Measurements from ENCODE around the gene PCDH15. TPM values are rescaled to one million over a fixed set of nuclear protein-coding genes. Genes with fewer than 3 reads are reported as not detected.

Gene PCDH15
- total and polyA plus RNA-seq, 3 donors from 2014 or later = 1.7 to 3.2 (median 2.8) TPM

DNA sequence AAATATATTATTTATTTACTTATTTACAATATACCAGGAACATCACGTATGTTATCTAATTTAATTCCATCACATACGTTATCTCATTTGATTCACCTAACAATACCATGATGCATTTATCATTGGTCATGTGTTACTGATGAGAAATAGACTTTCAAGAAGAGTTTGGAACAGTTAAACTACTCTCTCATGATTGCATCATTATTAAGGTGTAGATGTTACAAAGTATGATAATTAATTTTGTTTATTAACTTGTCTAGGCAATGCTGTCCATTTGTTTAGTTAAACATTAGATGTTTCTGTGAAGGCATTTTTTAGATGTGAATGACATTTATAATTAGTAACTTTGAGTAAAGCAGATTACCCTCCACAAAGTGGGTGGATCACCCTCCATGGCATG, 32.0 kb upstream of the PCDH15 start:
- Histone ChIP-seq H3K4me3 (no peak overlapping the region), H3K36me3 (ENCODE audit: low read depth, missing control alignments) (no peaks in the 10 kb centered on the region), H3K9me3 (no peaks in the 10 kb centered on the region), H3K27ac (no peak overlapping the region), H3K4me1 (no peaks in the 10 kb centered on the region), H3K27me3 (no peaks in the 10 kb centered on the region)
- TF ChIP-seq, protein P1, sequence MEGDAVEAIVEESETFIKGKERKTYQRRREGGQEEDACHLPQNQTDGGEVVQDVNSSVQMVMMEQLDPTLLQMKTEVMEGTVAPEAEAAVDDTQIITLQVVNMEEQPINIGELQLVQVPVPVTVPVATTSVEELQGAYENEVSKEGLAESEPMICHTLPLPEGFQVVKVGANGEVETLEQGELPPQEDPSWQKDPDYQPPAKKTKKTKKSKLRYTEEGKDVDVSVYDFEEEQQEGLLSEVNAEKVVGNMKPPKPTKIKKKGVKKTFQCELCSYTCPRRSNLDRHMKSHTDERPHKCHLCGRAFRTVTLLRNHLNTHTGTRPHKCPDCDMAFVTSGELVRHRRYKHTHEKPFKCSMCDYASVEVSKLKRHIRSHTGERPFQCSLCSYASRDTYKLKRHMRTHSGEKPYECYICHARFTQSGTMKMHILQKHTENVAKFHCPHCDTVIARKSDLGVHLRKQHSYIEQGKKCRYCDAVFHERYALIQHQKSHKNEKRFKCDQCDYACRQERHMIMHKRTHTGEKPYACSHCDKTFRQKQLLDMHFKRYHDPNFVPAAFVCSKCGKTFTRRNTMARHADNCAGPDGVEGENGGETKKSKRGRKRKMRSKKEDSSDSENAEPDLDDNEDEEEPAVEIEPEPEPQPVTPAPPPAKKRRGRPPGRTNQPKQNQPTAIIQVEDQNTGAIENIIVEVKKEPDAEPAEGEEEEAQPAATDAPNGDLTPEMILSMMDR (IDR thresholded peaks at IDR 0.05) = no peak
- no peak for TF ChIP-seq POLR2A (IDR thresholded peaks at IDR 0.05)
- intact Hi-C loops (cut with DNase I; ENCODE audit: low total_unique reads) = no loop called here
- 45% methylated on average over 2 of the region's 2 CpGs for WGBS, 2 donors
- DNase-seq = no peak

DNA sequence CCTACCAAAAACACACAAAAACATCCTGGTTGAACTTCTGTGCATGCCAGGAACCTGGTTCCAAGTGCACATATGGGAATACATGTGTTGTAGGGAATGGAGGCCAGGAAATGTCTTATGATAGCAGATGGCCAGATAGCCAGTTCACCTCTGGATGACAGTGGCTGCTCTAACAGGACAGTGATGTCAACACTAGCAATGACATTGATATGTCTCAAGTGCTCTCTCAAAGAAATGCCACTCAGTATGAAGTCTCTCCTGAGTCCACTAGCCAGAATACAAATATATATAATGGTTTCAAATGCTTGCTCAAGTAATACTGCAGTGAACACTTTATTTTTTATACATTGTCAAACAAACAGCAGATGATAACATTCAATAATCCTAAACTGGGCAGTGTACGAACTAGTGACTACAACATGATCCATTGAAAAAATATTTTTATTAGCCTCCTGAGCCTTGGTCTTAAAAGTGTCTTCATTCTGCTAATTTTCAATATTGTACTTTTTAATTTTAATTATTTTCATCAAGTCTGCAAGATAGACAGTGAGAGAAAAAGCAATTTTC, 26.0 kb upstream of the PCDH15 start:
- Histone ChIP-seq H3K27me3 (no peaks in the 10 kb centered on the region), H3K36me3 (ENCODE audit: low read depth, missing control alignments) (no peaks in the 10 kb centered on the region), H3K9me3 (no peaks in the 10 kb centered on the region), H3K4me1 (no peaks in the 10 kb centered on the region), H3K27ac (no peak overlapping the region), H3K4me3 (no peak overlapping the region)
- intact Hi-C loops (cut with DNase I; ENCODE audit: low total_unique reads) = no loop called here
- WGBS, 2 donors = 79 to 93% methylated on average over 1 of the region's 1 CpG
- no peak for DNase-seq
- TF ChIP-seq, protein P1 (IDR thresholded peaks at IDR 0.05) = no peak
- no peak for TF ChIP-seq POLR2A (IDR thresholded peaks at IDR 0.05)

DNA sequence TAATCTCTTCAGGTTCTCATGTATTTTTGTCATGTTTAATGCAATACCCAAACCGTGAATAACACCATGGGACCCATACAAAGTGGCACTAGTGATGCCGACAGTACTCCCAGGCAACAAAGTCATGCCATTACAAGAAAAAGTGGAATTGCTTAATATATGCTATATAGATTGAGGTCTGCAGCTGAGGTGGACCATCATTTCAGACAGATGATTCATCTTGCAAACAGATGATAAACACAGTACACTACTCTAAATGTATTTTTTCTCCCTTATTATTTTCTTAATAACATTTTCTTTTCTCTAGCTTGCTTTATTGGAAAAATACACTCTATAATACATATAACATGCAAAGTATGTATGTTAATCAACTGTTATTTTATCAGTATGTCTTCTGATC, 14.6 kb upstream of the PCDH15 start:
- WGBS, 2 donors = 90 to 91% methylated on average over 2 of the region's 2 CpGs
- Histone ChIP-seq H3K27ac (no peak overlapping the region), H3K4me3 (no peak overlapping the region), H3K27me3 (no peaks in the 10 kb centered on the region), H3K9me3 (no peaks in the 10 kb centered on the region), H3K36me3 (ENCODE audit: low read depth, missing control alignments) (no peaks in the 10 kb centered on the region), H3K4me1 (no peaks in the 10 kb centered on the region)
- intact Hi-C loops (cut with DNase I; ENCODE audit: low total_unique reads) = no loop called here
- TF ChIP-seq, protein P1 (IDR thresholded peaks at IDR 0.05) = no peak
- TF ChIP-seq POLR2A (IDR thresholded peaks at IDR 0.05) = no peak
- no peak for DNase-seq

DNA sequence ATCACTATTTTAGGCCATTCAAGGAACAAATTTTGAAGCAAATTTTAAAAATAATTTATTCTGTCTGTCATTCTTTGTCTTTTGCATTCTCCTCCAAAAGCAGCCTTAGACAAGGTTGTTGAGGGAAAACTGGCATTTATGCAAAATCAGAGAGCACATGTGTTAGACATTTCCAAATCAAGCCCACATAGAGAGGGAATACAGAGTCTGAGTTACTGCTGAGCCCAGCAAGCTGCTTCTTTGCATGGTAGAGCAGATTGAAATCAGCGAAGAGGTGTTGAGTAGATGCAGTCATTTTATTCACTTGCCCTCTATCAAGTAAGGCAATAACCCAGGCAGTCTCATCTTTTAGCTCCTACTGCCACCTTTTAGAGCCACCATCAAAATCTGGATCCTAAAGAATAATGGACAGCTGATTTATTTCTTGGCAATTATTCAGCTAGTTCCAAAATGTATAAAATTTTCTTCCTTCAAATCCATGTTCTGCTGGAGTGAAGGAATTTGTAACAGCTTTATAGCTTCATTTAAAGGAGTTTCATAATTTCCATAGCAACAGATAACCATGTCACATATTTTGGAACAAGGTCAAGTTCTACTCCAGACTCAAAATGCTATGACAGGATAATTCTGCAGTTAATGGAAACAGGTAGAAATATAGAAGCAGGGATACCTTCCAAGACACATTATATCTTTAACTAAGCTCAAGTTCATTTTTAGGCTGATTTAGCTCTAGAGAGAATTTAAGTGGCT, 7.3 kb upstream of the PCDH15 start:
- Histone ChIP-seq H3K36me3 (ENCODE audit: low read depth, missing control alignments) (no peaks in the 10 kb centered on the region), H3K27ac (no peak overlapping the region), H3K4me1 (no peaks in the 10 kb centered on the region), H3K4me3 (no peak overlapping the region), H3K27me3 (no peaks in the 10 kb centered on the region), H3K9me3 (no peaks in the 10 kb centered on the region)
- TF ChIP-seq, protein P1 (IDR thresholded peaks at IDR 0.05) = no peak
- no peak for TF ChIP-seq POLR2A (IDR thresholded peaks at IDR 0.05)
- WGBS, 2 donors = 94 to 96% methylated on average over 1 of the region's 1 CpG
- no peak for DNase-seq
- intact Hi-C loops (cut with DNase I; ENCODE audit: low total_unique reads) = no loop called here

DNA sequence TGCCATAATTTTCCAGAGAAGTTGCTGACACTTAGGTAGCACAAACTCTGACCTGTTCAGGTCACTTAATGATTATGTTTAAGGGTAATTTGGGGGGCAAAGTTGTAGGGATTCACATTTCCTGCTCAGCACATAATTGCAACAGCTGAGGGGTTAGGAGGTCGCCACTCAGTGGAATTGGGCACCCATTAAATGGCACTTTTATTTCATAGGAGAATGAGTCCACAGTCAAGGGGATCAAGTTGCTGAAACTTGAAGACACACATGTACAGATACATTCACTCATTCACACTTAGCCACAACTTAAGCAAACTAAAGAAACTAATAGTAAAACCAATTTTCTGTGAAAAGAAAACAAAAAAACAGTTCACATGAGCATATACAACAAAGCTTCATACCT, 1.5 kb downstream of the PCDH15 start:
- Histone ChIP-seq H3K27ac (no peak overlapping the region), H3K4me1 (no peaks in the 10 kb centered on the region), H3K4me3 (no peak overlapping the region), H3K9me3 (no peaks in the 10 kb centered on the region), H3K36me3 (ENCODE audit: low read depth, missing control alignments) (no peaks in the 10 kb centered on the region), H3K27me3 (no peaks in the 10 kb centered on the region)
- DNase-seq = no peak
- WGBS, 2 donors = 76 to 94% methylated on average over 1 of the region's 1 CpG
- intact Hi-C loops (cut with DNase I; ENCODE audit: low total_unique reads) = no loop called here
- no peak for TF ChIP-seq POLR2A (IDR thresholded peaks at IDR 0.05)
- TF ChIP-seq, protein P1 (IDR thresholded peaks at IDR 0.05) = no peak

Measured in testis (tissue), 3 donors.